GM12878 (cell line): ENCODE results near the gene KRT6C. TPM values are rescaled to one million over a fixed set of nuclear protein-coding genes. Genes with fewer than 3 reads are reported as not detected.

ENCODE experiments used
- ATAC-seq: fragments of 200-7000 bp; cut with Tn5 transposase; 3 replicates; pipeline ENCODE4 v1.9.1; 2020; ENCODE audit warnings: mild to moderate bottlenecking, moderate library complexity
- BruUV-seq: library from RNA; stranded (reverse); fragments of 400-500 nt; replicated peaks from 2 replicates; lab custom pipeline; 2021; lab: Mats Ljungman, UMichigan
- CTCF ChIA-PET: fragments of 300-600 bp; sonication (Branson Sonifier 250); formaldehyde crosslinking; extraction: SDS; loops from one replicate; lab custom pipeline; 2021; ENCODE audit warnings: inconsistent platforms; lab: Yijun Ruan, JAX
- POLR2A ChIA-PET: fragments of 350-600 bp; formaldehyde crosslinking; extraction: SDS; loops from one replicate; lab custom pipeline; 2021; ENCODE audit warnings: inconsistent platforms; lab: Charles Lee
- RAD21 ChIA-PET: fragments of 300-600 bp; sonication (Branson Sonifier 250); formaldehyde crosslinking; loops from one replicate; lab custom pipeline; 2023; ENCODE audit warnings: antibody characterized with exemption; ENCODE audit not compliant: unreplicated experiment; lab: Charles Lee
- SMC1A ChIA-PET: fragments of 300-600 bp; sonication (Branson Sonifier 250); formaldehyde crosslinking; loops from one replicate; lab custom pipeline; 2023; ENCODE audit not compliant: unreplicated experiment, uncharacterized antibody; lab: Charles Lee
- DNase-seq: peaks from one replicate; pipeline ENCODE4 v3.0.0-alpha.2; 2011; ENCODE audit warnings: low read depth, low spot score
- FAIRE-seq: peaks from 3 replicates; lab custom pipeline; 2011; peaks lifted over from hg19 to GRCh38; lab: Jason Lieb, UNC
- H2AFZ ChIP-seq: 2 replicates; pipeline ENCODE4 v1.6.0; 2011; ENCODE audit warnings: low read depth, low read length, control low read depth; ENCODE audit not compliant: control insufficient read depth
- H3K27ac ChIP-seq: 2 replicates; pipeline ENCODE4 v1.5.1; 2011; ENCODE audit warnings: control low read depth; ENCODE audit not compliant: control insufficient read depth, insufficient read depth
- H3K27me3 ChIP-seq, 2 experiments: replicated peaks in 1 of 2; 2 replicates each; pipeline versions ENCODE4 v1.6.0 to v1.6.1; 2011; ENCODE audit warnings: low read length in 1 of 2; ENCODE audit not compliant: control insufficient read depth in 2 of 2, insufficient read depth in 2 of 2
- H3K36me3 ChIP-seq, 2 experiments: 2 replicates each; pipeline ENCODE4 v1.5.1; 2011; ENCODE audit warnings: low read length in 1 of 2; ENCODE audit not compliant: control insufficient read depth in 2 of 2, insufficient read depth in 2 of 2
- H3K4me1 ChIP-seq: 2 replicates; pipeline ENCODE4 v1.6.1; 2011; ENCODE audit warnings: mild to moderate bottlenecking, low read length, moderate library complexity, mixed read lengths; ENCODE audit not compliant: control insufficient read depth, insufficient read depth
- H3K4me2 ChIP-seq: 2 replicates; pipeline ENCODE4 v1.6.0; 2011; ENCODE audit warnings: control low read depth; ENCODE audit not compliant: control insufficient read depth, insufficient read depth
- H3K4me3 ChIP-seq: fragments of 200-600 bp; sonication (generic); 2 replicates; pipeline ENCODE4 v1.5.1; 2016
- H3K79me2 ChIP-seq: 2 replicates; pipeline ENCODE4 v1.6.0; 2011; ENCODE audit warnings: low read length; ENCODE audit not compliant: control insufficient read depth, insufficient read depth
- H3K9ac ChIP-seq: 2 replicates; pipeline ENCODE4 v1.8.0; 2011; ENCODE audit warnings: low read length, control low read depth, mixed read lengths; ENCODE audit not compliant: control insufficient read depth, insufficient read depth
- H3K9me3 ChIP-seq: replicated peaks from 3 replicates; pipeline ENCODE4 v1.5.1; 2011; ENCODE audit warnings: mild to moderate bottlenecking, low read length; ENCODE audit not compliant: control insufficient read depth, insufficient read depth
- H4K20me1 ChIP-seq: 2 replicates; pipeline ENCODE4 v1.6.0; 2011; ENCODE audit not compliant: control insufficient read depth, insufficient read depth
- JUND ChIP-seq: IDR thresholded peaks from 2 replicates; pipeline ENCODE4 v1.6.1; 2012; ENCODE audit warnings: low read depth, mild to moderate bottlenecking, low read length, improper control_type of control experiment, moderate library complexity
- MEF2B ChIP-seq: fragments of 450-650 bp; IDR thresholded peaks from 2 replicates; pipeline ENCODE4 v1.6.1; 2018; ENCODE audit warnings: mild to moderate bottlenecking, moderate library complexity; ENCODE audit not compliant: partially characterized antibody, poor library complexity, severe bottlenecking
- NFXL1 ChIP-seq: fragments of 450-650 bp; IDR thresholded peaks from 2 replicates; pipeline ENCODE4 v1.6.1; 2017; ENCODE audit warnings: antibody characterized with exemption, mild to moderate bottlenecking, borderline replicate concordance
- NR2C2 ChIP-seq: IDR thresholded peaks from 2 replicates; pipeline ENCODE4 v1.6.1; 2011; ENCODE audit warnings: borderline replicate concordance, low read depth; ENCODE audit not compliant: control insufficient read depth, insufficient read length
- PML ChIP-seq: IDR thresholded peaks from 2 replicates; pipeline ENCODE4 v1.6.1; 2012; ENCODE audit warnings: low read length, inconsistent platforms
- RELA ChIP-seq: fragments of 450-650 bp; IDR thresholded peaks from 2 replicates; pipeline ENCODE4 v1.8.0; 2014; ENCODE audit warnings: borderline replicate concordance; ENCODE audit not compliant: partially characterized antibody
- SMC3 ChIP-seq: IDR thresholded peaks from 2 replicates; pipeline ENCODE4 v1.6.1; 2011; ENCODE audit warnings: low read length, improper control_type of control experiment, borderline replicate concordance
- ZNF622 ChIP-seq: fragments of 450-650 bp; IDR thresholded peaks from 2 replicates; pipeline ENCODE4 v1.6.1; 2017; ENCODE audit warnings: mild to moderate bottlenecking, inconsistent platforms
- WGBS: methylation state at CpG from one replicate; pipeline ENCODE4 v1.1.6; 2016; ENCODE audit warnings: low lambda C conversion rate; ENCODE audit not compliant: insufficient replicate concordance, insufficient coverage; ENCODE audit errors: missing lambda C conversion rate; 5-methylcytosine and 5-hydroxymethylcytosine counted together
- in situ Hi-C: fragments of 300-500 bp; cut with MboI; formaldehyde crosslinking; loops from 9 replicates; pipeline ENCODE4 v1.14.3; 2018; ENCODE audit warnings: mixed read lengths
- intact Hi-C: fragments of 100-400 bp; cut with micrococcal nuclease; formaldehyde crosslinking; loops from one replicate; pipeline ENCODE4 v1.14.2; 2022; ENCODE audit not compliant: unreplicated experiment
- polyA plus RNA-seq, 11 experiments: library from polyadenylated mRNA; depleted of rRNA in 4 of 11; unstranded in 6 of 11; stranded (reverse) in 5 of 11; fragments of >200 nt; fragmentation: Nextera tagmentation in 4 of 11; fragmentation: Illumina TruSeq in 1 of 11; extraction: Ambion mirVana in 4 of 11; extraction: Trizol in 1 of 11; gene quantifications; 1 replicate in 1 of 11; 2 replicates in 10 of 11; pipeline versions ENCODE4 v1.2.1 to v1.2.3, GENCODE V29; 2011 to 2016; ENCODE audit warnings: inconsistent platforms in 2 of 11, missing spikeins in 2 of 11, low read depth in 1 of 11
- total RNA-seq, 4 experiments: library from RNA; depleted of rRNA in 3 of 4; stranded (reverse); fragments of >200 nt in 3 of 4; fragmentation: Illumina TruSeq in 1 of 4; extraction: Trizol in 1 of 4; gene quantifications; 2 replicates each; pipeline versions ENCODE4 v1.2.1 to v1.2.3, GENCODE V29; 2013 to 2021
- TF ChIP-seq, protein P1 (sequence below): fragments of 150-350 bp; IDR thresholded peaks from 2 replicates; pipeline ENCODE4 v1.6.1; 2014; ENCODE audit warnings: mild to moderate bottlenecking, low read depth, low read length
- TF ChIP-seq, protein P2 (sequence below): fragments of 450-650 bp; IDR thresholded peaks from 2 replicates; pipeline ENCODE4 v1.6.1; 2017; ENCODE audit warnings: low read depth, mild to moderate bottlenecking, moderate library complexity
- TF ChIP-seq, protein P3 (sequence below): IDR thresholded peaks from 2 replicates; pipeline ENCODE4 v1.6.1; 2011; ENCODE audit warnings: low read depth, low read length, improper control_type of control experiment, borderline replicate concordance

Gene KRT6C
- total and polyA plus RNA-seq, 10 of the 15 experiments (the other 5 are each of a cell fraction or from before 2014, with no cell fraction given): not detected

DNA sequence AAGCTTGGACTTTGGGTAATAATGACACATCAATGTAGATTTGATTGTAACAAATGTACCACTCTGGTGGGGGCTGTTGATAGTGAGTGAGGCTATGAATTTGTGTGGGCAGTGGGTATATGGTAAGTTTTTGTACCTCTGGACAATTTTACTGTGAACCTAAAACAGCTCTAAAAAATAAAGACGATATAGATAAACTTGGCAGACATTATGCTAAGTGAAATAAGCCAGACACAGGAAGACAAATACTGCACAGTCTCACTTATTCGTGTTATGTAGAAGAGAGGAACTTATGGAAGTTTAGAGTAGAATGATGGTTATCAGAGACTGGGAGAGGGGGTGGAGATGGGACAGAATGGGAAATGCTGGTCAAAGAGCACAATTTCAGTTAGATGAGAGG is 8.7 kb downstream of the KRT6C start:
- FAIRE-seq: no peak
- H3K36me3 ChIP-seq: no peaks in the 10 kb centered on the region
- RAD21 ChIA-PET: interaction anchor here (0.6 kb wide), 1 partner anchor 498 kb away, joined by 4 read pairs; no protein-coding TSS in a partner anchor
- no peak overlapping the region for H2AFZ ChIP-seq
- H3K4me2 ChIP-seq: no peak overlapping the region
- SMC1A ChIA-PET: no interaction called here
- CTCF ChIA-PET: no interaction called here
- in situ Hi-C loops: no loop called here
- no peak overlapping the region for H3K9ac ChIP-seq
- H4K20me1 ChIP-seq: no peaks in the 10 kb centered on the region
- H3K27me3 ChIP-seq: no peaks in the 10 kb centered on the region
- intact Hi-C loops: no loop called here
- BruUV-seq: no TSS peak
- H3K79me2 ChIP-seq: no peaks in the 10 kb centered on the region
- TF ChIP-seq JUND (no peak), ZNF622 (no peak), PML (no peak), NR2C2 (no peak), NFXL1 (no peak), MEF2B (no peak), SMC3 (no peak), RELA (no peak)
- TF ChIP-seq, protein P1, sequence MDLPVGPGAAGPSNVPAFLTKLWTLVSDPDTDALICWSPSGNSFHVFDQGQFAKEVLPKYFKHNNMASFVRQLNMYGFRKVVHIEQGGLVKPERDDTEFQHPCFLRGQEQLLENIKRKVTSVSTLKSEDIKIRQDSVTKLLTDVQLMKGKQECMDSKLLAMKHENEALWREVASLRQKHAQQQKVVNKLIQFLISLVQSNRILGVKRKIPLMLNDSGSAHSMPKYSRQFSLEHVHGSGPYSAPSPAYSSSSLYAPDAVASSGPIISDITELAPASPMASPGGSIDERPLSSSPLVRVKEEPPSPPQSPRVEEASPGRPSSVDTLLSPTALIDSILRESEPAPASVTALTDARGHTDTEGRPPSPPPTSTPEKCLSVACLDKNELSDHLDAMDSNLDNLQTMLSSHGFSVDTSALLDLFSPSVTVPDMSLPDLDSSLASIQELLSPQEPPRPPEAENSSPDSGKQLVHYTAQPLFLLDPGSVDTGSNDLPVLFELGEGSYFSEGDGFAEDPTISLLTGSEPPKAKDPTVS: no peak
- TF ChIP-seq, protein P2, sequence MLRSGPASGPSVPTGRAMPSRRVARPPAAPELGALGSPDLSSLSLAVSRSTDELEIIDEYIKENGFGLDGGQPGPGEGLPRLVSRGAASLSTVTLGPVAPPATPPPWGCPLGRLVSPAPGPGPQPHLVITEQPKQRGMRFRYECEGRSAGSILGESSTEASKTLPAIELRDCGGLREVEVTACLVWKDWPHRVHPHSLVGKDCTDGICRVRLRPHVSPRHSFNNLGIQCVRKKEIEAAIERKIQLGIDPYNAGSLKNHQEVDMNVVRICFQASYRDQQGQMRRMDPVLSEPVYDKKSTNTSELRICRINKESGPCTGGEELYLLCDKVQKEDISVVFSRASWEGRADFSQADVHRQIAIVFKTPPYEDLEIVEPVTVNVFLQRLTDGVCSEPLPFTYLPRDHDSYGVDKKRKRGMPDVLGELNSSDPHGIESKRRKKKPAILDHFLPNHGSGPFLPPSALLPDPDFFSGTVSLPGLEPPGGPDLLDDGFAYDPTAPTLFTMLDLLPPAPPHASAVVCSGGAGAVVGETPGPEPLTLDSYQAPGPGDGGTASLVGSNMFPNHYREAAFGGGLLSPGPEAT: no peak
- TF ChIP-seq, protein P3, sequence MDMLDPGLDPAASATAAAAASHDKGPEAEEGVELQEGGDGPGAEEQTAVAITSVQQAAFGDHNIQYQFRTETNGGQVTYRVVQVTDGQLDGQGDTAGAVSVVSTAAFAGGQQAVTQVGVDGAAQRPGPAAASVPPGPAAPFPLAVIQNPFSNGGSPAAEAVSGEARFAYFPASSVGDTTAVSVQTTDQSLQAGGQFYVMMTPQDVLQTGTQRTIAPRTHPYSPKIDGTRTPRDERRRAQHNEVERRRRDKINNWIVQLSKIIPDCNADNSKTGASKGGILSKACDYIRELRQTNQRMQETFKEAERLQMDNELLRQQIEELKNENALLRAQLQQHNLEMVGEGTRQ: no peak
- H3K4me3 ChIP-seq: no peak overlapping the region
- DNase-seq: no peak
- WGBS: 39% methylated on average over 2 of the region's 2 CpGs
- ATAC-seq: no peak
- H3K9me3 ChIP-seq: no peaks in the 10 kb centered on the region
- no peak overlapping the region for H3K27ac ChIP-seq
- H3K4me1 ChIP-seq: no peaks in the 10 kb centered on the region
- POLR2A ChIA-PET: no interaction called here
